ENCODE measurements around the gene COL4A6.

COL4A6 gene

DNA sequence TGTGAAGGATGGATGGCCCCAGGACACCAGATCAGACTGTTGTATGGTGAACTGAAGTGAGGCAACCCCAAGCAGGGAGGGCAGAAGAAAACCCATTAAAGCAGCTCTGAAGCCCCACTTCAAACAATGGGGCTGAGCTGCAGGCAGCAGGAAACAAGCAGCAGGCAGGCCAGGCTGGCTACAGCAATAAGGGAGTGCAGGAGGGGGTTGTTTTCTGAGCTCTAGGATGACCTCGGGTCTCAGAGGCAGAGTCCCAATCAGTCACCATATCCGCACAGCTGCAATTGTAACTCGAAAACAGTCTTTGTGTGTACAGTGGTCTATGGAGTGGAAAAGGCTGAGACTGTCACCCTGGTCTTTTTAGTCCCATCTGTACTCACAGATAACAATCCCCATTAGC, 90.4 kb downstream of the COL4A6 start:
- Histone ChIP-seq H3K9me3 (ENCODE audit: insufficient read depth, low read depth, low read length) (no peaks in the 10 kb centered on the region), H3F3A (ENCODE audit: low read depth) (no peaks in the 10 kb centered on the region), H2AFZ (ENCODE audit: low read length) (no peak overlapping the region), H3K4me3 (ENCODE audit: low read length, poor library complexity, severe bottlenecking) (no peak overlapping the region), H3K9me2 (replicated peaks; ENCODE audit: low read depth, low read length) (no peaks in the 10 kb centered on the region), H3K4me1 (ENCODE audit: insufficient read depth, low read length, poor library complexity, severe bottlenecking) (no peaks in the 10 kb centered on the region), H4K20me1 (ENCODE audit: insufficient read depth, low read length, poor library complexity, severe bottlenecking) (no peaks in the 10 kb centered on the region), H3K79me2 (ENCODE audit: insufficient read depth, low read length) (no peaks in the 10 kb centered on the region), H3K9ac (ENCODE audit: low read depth, low read length, poor library complexity, severe bottlenecking) (no peak overlapping the region), H3K27me3 (ENCODE audit: insufficient read depth, low read length, poor library complexity, severe bottlenecking) (no peaks in the 10 kb centered on the region), H3K36me3 (ENCODE audit: insufficient read depth, low read length) (no peaks in the 10 kb centered on the region), H3K4me2 (ENCODE audit: low read depth, low read length, poor library complexity, severe bottlenecking) (no peak overlapping the region)
- TF ChIP-seq, protein P1, sequence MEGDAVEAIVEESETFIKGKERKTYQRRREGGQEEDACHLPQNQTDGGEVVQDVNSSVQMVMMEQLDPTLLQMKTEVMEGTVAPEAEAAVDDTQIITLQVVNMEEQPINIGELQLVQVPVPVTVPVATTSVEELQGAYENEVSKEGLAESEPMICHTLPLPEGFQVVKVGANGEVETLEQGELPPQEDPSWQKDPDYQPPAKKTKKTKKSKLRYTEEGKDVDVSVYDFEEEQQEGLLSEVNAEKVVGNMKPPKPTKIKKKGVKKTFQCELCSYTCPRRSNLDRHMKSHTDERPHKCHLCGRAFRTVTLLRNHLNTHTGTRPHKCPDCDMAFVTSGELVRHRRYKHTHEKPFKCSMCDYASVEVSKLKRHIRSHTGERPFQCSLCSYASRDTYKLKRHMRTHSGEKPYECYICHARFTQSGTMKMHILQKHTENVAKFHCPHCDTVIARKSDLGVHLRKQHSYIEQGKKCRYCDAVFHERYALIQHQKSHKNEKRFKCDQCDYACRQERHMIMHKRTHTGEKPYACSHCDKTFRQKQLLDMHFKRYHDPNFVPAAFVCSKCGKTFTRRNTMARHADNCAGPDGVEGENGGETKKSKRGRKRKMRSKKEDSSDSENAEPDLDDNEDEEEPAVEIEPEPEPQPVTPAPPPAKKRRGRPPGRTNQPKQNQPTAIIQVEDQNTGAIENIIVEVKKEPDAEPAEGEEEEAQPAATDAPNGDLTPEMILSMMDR (conservative IDR thresholded peaks at IDR 0.05; ENCODE audit: low read length): no peak
- TF ChIP-seq EZH2phosphoT487 (IDR thresholded peaks at IDR 0.05; ENCODE audit: borderline replicate concordance): no peak

GRCh38 chrX:108344216-108344615, 94.0 kb downstream of the COL4A6 start:
- Histone ChIP-seq H3K9me2 (replicated peaks; ENCODE audit: low read depth, low read length) (no peaks in the 10 kb centered on the region), H3K4me1 (ENCODE audit: insufficient read depth, low read length, poor library complexity, severe bottlenecking) (no peaks in the 10 kb centered on the region), H3K4me3 (ENCODE audit: low read length, poor library complexity, severe bottlenecking) (no peak overlapping the region), H3K27me3 (ENCODE audit: insufficient read depth, low read length, poor library complexity, severe bottlenecking) (no peaks in the 10 kb centered on the region), H4K20me1 (ENCODE audit: insufficient read depth, low read length, poor library complexity, severe bottlenecking) (no peaks in the 10 kb centered on the region), H2AFZ (ENCODE audit: low read length) (no peak overlapping the region), H3F3A (ENCODE audit: low read depth) (no peaks in the 10 kb centered on the region), H3K9me3 (ENCODE audit: insufficient read depth, low read depth, low read length) (no peaks in the 10 kb centered on the region), H3K79me2 (ENCODE audit: insufficient read depth, low read length) (no peaks in the 10 kb centered on the region), H3K9ac (ENCODE audit: low read depth, low read length, poor library complexity, severe bottlenecking) (no peak overlapping the region), H3K4me2 (ENCODE audit: low read depth, low read length, poor library complexity, severe bottlenecking) (no peak overlapping the region), H3K36me3 (ENCODE audit: insufficient read depth, low read length) (no peaks in the 10 kb centered on the region)
- TF ChIP-seq, protein P1 (conservative IDR thresholded peaks at IDR 0.05; ENCODE audit: low read length): no peak
- TF ChIP-seq EZH2phosphoT487 (IDR thresholded peaks at IDR 0.05; ENCODE audit: borderline replicate concordance): no peak

- TF ChIP-seq, protein P1 (conservative IDR thresholded peaks at IDR 0.05; ENCODE audit: low read length): no peak
- no peak for TF ChIP-seq EZH2phosphoT487 (IDR thresholded peaks at IDR 0.05; ENCODE audit: borderline replicate concordance)
- H3K9ac ChIP-seq (ENCODE audit: low read depth, low read length, poor library complexity, severe bottlenecking): no peak overlapping the region
- H4K20me1 ChIP-seq (ENCODE audit: insufficient read depth, low read length, poor library complexity, severe bottlenecking): no peaks in the 10 kb centered on the region
- H3K4me2 ChIP-seq (ENCODE audit: low read depth, low read length, poor library complexity, severe bottlenecking): no peak overlapping the region
- H3K9me3 ChIP-seq (ENCODE audit: insufficient read depth, low read depth, low read length): no peaks in the 10 kb centered on the region
- no peaks in the 10 kb centered on the region for H3K9me2 ChIP-seq (replicated peaks; ENCODE audit: low read depth, low read length)
- H3K27me3 ChIP-seq (ENCODE audit: insufficient read depth, low read length, poor library complexity, severe bottlenecking): no peaks in the 10 kb centered on the region
- no peaks in the 10 kb centered on the region for H3K36me3 ChIP-seq (ENCODE audit: insufficient read depth, low read length)
- no peaks in the 10 kb centered on the region for H3K4me1 ChIP-seq (ENCODE audit: insufficient read depth, low read length, poor library complexity, severe bottlenecking)
- H3F3A ChIP-seq (ENCODE audit: low read depth): no peaks in the 10 kb centered on the region
- no peaks in the 10 kb centered on the region for H3K79me2 ChIP-seq (ENCODE audit: insufficient read depth, low read length)
- no peak overlapping the region for H2AFZ ChIP-seq (ENCODE audit: low read length)
- no peak overlapping the region for H3K4me3 ChIP-seq (ENCODE audit: low read length, poor library complexity, severe bottlenecking)
Observed at GRCh38 chrX:108341947-108342346, 96.3 kb downstream of the COL4A6 start.

All from Loucy (cell line).